Neutrophil (primary cell): ENCODE results near the gene PROKR1.

Experiments used
- H3K27ac ChIP-seq: fragments of 200-600 bp; sonication (generic); 2 replicates; pipeline ENCODE4 v1.5.1; 2016; ENCODE audit warnings: mild to moderate bottlenecking, moderate library complexity
- H3K27me3 ChIP-seq: fragments of 200-600 bp; sonication (generic); 2 replicates; pipeline ENCODE4 v1.6.0; 2016; ENCODE audit warnings: mild to moderate bottlenecking
- H3K36me3 ChIP-seq: fragments of 200-600 bp; sonication (generic); 2 replicates; pipeline ENCODE4 v1.5.1; 2017
- H3K4me1 ChIP-seq, 2 experiments: fragments of 200-600 bp in 1 of 2; sonication (generic) in 1 of 2; 1 replicate in 1 of 2; 2 replicates in 1 of 2; pipeline versions ENCODE4 v1.5.1 to v1.6.1; 2013 to 2016; ENCODE audit warnings: low read depth in 1 of 2, low read length in 1 of 2, mild to moderate bottlenecking in 1 of 2, moderate library complexity in 1 of 2; ENCODE audit not compliant: control insufficient read depth in 1 of 2, insufficient read depth in 1 of 2
- H3K4me3 ChIP-seq, 2 experiments: fragments of 200-600 bp in 1 of 2; sonication (generic) in 1 of 2; 1 replicate in 1 of 2; 2 replicates in 1 of 2; pipeline ENCODE4 v1.5.1; 2013 to 2016; ENCODE audit warnings: low read depth in 1 of 2, low read length in 1 of 2, mild to moderate bottlenecking in 1 of 2, moderate library complexity in 1 of 2
- H3K9me3 ChIP-seq: fragments of 200-600 bp; sonication (generic); 2 replicates; pipeline ENCODE4 v1.5.1; 2016
- TF ChIP-seq, protein P1 (sequence below): fragments of 200-600 bp; sonication (generic); IDR thresholded peaks from 2 replicates; pipeline ENCODE4 v1.5.1; 2016; ENCODE audit warnings: antibody characterized with exemption

The PROKR1 gene

DNA sequence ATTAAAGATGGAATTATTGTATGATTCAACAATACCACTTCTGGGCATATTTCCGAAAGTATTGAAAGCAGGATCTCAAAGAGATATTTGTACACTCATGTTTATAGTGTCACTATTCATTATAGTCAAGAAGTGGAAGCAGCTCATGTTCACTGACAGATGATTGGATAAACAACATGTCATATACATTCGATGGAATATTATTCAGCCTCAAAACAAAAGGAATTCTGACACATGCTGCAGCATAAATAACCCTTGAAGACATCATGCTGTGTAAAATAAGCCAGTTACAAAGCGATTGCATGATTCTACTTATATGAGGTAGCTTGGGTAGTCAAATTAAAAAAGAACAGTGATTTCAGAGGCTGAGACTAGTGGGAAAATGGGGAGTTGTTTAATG lies 39.3 kb upstream of the PROKR1 start:
- no peaks in the 10 kb centered on the region for H3K36me3 ChIP-seq
- H3K9me3 ChIP-seq = no peaks in the 10 kb centered on the region
- H3K4me1 ChIP-seq = no peaks in the 10 kb centered on the region
- no peaks in the 10 kb centered on the region for H3K27me3 ChIP-seq
- H3K4me3 ChIP-seq = no peak overlapping the region
- no peak overlapping the region for H3K27ac ChIP-seq
- TF ChIP-seq, protein P1, sequence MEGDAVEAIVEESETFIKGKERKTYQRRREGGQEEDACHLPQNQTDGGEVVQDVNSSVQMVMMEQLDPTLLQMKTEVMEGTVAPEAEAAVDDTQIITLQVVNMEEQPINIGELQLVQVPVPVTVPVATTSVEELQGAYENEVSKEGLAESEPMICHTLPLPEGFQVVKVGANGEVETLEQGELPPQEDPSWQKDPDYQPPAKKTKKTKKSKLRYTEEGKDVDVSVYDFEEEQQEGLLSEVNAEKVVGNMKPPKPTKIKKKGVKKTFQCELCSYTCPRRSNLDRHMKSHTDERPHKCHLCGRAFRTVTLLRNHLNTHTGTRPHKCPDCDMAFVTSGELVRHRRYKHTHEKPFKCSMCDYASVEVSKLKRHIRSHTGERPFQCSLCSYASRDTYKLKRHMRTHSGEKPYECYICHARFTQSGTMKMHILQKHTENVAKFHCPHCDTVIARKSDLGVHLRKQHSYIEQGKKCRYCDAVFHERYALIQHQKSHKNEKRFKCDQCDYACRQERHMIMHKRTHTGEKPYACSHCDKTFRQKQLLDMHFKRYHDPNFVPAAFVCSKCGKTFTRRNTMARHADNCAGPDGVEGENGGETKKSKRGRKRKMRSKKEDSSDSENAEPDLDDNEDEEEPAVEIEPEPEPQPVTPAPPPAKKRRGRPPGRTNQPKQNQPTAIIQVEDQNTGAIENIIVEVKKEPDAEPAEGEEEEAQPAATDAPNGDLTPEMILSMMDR = no peak

DNA sequence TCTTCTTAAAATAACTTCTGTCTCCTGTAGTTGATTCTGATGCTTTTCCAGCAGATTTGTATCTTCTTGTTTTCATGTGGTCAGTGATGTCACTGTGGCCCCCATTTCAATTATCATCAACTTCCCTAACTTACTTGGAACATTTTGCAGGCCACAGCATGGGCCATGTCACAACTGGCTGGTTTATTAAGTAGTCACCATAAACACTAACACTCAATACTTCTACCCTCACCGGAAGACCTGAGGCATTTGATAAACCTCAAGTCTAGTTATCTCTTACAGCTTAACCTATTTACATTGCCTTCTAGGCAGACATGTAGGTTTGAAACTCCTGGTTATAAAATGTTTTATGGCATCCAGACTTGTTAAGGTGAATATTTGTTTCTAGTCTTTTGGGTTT lies 37.4 kb upstream of the PROKR1 start:
- Histone ChIP-seq H3K4me3 (no peak overlapping the region), H3K4me1 (no peaks in the 10 kb centered on the region), H3K27ac (no peak overlapping the region), H3K27me3 (no peaks in the 10 kb centered on the region), H3K9me3 (no peaks in the 10 kb centered on the region), H3K36me3 (no peaks in the 10 kb centered on the region)
- TF ChIP-seq, protein P1 = no peak

DNA sequence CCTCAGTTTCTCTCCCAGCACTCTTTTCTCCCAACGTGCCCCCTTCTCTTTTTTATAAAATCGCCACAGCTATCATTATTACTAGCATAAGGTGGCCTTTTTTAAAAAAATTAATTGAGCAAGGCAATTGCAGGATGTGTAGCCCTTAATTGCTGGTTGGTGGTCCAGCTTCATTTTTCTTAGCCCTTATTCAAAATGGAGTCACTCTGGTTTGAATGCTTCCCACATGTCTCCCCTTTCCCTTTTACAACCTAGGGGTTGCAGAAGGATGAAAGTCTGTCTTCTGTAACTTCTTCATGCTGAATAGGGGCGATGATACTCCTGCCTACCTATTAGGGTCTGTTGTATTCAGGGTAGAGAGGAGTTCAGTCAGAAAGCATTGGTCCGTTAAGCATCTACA lies 36.6 kb upstream of the PROKR1 start:
- Histone ChIP-seq H3K27ac (no peak overlapping the region), H3K27me3 (no peaks in the 10 kb centered on the region), H3K4me3 (no peak overlapping the region), H3K4me1 (no peaks in the 10 kb centered on the region), H3K9me3 (no peaks in the 10 kb centered on the region), H3K36me3 (no peaks in the 10 kb centered on the region)
- TF ChIP-seq, protein P1 = no peak

DNA sequence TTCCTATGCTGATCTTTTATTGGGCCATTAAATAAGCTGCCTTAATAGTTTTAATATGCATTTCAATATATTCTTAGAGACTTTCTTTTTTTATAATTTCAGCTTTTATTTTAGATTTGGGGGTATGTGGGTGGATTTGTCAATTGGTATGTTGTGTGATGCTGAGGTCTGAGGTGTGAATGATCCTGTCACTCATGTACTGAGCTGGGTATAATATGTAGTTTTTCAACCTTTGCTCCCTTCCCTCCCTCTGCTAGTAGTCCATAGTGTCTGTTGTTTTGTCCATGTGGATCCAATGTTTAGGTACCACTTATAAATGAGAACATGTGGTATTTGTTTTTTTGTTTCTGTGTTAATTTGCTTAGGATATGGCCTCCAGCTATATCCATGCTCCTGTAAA lies 35.5 kb upstream of the PROKR1 start:
- no peaks in the 10 kb centered on the region for H3K9me3 ChIP-seq
- H3K27ac ChIP-seq = no peak overlapping the region
- TF ChIP-seq, protein P1 = no peak
- H3K36me3 ChIP-seq = no peaks in the 10 kb centered on the region
- no peaks in the 10 kb centered on the region for H3K4me1 ChIP-seq
- H3K4me3 ChIP-seq = no peak overlapping the region
- H3K27me3 ChIP-seq = no peaks in the 10 kb centered on the region

DNA sequence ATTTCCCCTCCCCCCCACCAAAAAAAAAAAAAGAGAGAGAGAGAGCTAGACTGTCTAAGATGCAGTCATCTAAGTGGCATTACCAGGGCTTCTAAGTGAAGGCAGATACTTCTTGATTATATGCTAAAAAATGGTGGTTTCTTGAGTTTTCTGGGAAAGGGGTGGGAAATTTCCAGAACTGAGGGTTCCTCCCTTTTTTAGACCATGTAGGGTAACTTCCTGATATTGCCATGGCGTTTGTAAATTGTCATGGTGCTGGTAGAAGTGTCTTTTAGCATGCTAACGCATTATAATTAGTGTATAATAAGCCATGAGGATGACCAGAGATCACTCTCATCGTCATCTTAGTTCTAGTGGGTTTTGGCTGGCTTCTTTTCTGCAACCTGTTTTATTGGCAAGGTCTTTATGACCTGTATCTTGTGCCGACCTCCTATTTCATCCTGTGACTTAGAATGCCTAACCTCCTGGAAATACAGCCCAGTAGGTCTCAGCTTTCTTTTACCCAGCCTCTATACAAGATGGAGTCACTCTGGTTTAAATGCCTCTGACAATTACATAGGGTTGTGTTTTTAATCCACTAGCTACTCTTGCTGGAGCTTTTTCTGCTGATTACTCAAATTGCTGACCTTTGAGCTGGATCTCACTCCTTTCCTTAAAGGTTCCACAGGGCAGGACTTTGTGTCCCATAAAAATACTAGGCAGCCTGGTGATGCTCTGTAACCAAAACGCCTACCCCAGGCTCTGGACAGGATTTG lies 30.4 kb upstream of the PROKR1 start:
- Histone ChIP-seq H3K9me3 (no peaks in the 10 kb centered on the region), H3K4me1 (no peaks in the 10 kb centered on the region), H3K27ac (no peak overlapping the region), H3K27me3 (no peaks in the 10 kb centered on the region), H3K36me3 (no peaks in the 10 kb centered on the region), H3K4me3 (no peak overlapping the region)
- TF ChIP-seq, protein P1 = no peak
